ENCODE measurements around the gene ANO1. TPM values are rescaled to one million over a fixed set of nuclear protein-coding genes. Genes with fewer than 3 reads are reported as not detected.

The ANO1 gene
- total and polyA plus RNA-seq, 2 of the 8 experiments (the other 6 are each of a cell fraction or from before 2014, with no cell fraction given), result 4.7 to 5.0 TPM

GRCh38 chr11:70100280-70100603 is 22.1 kb downstream of the ANO1 start (continued):
- TF ChIP-seq SAP30 (IDR thresholded peaks at IDR 0.05; ENCODE audit: insufficient read depth, insufficient replicate concordance, low read length), result no peak
- no peak for TF ChIP-seq RFX5 (IDR thresholded peaks at IDR 0.05; ENCODE audit: borderline replicate concordance, low read depth, low read length)
